Activated CD8-positive, alpha-beta T cell treated with anti-CD3 and anti-CD28 coated beads, Interleukin-2, amount 10 ng/mL, durations not matched to agents 7 days and 5 days (primary cell): Measurements from ENCODE around the gene PLA2G5. TPM values are rescaled to one million over a fixed set of nuclear protein-coding genes. Genes with fewer than 3 reads are reported as not detected.
A peak's percentile ranks its signal among the peaks of the same experiment; 100 is the strongest.

Experiments
- ATAC-seq: fragments of 150-1000 bp; cut with Tn5 transposase; one replicate; pipeline ENCODE4 v1.10.0; 2021; ENCODE audit warnings: moderate library complexity
- CTCF ChIA-PET: fragments of 350-600 bp; sonication (Branson Sonifier 250); formaldehyde crosslinking; loops from one replicate; lab custom pipeline; 2021; ENCODE audit warnings: antibody characterized with exemption; lab: Charles Lee
- POLR2A ChIA-PET: fragments of 350-600 bp; sonication (Branson Sonifier 250); formaldehyde crosslinking; loops from one replicate; lab custom pipeline; 2021; ENCODE audit warnings: antibody characterized with exemption; lab: Charles Lee
- DNase-seq: peaks from one replicate; pipeline ENCODE4 v3.0.0-alpha.2; 2020
- H3K27ac Mint-ChIP-seq: one replicate; pipeline ENCODE4 v1.8.0; 2021; ENCODE audit warnings: mild to moderate bottlenecking, mixed read lengths
- H3K27me3 Mint-ChIP-seq: one replicate; pipeline ENCODE4 v1.8.0; 2021; ENCODE audit warnings: low read depth, mixed read lengths
- H3K36me3 Mint-ChIP-seq: one replicate; pipeline ENCODE4 v1.8.0; 2021; ENCODE audit warnings: low read depth, mixed read lengths
- H3K4me1 Mint-ChIP-seq: one replicate; pipeline ENCODE4 v1.8.0; 2021; ENCODE audit warnings: low read depth, mixed read lengths
- H3K4me3 Mint-ChIP-seq: one replicate; pipeline ENCODE4 v1.8.0; 2021; ENCODE audit warnings: mild to moderate bottlenecking, mixed read lengths
- H3K9me3 Mint-ChIP-seq: one replicate; pipeline ENCODE4 v1.8.0; 2022; ENCODE audit warnings: mixed read lengths; ENCODE audit not compliant: insufficient read depth
- total RNA-seq, 2 experiments: library from RNA; stranded (reverse); gene quantifications; one replicate each; pipeline ENCODE4 v1.2.3, GENCODE V29; 2021

Gene PLA2G5
- total RNA-seq, 2 experiments from 2014 or later: not detected

DNA sequence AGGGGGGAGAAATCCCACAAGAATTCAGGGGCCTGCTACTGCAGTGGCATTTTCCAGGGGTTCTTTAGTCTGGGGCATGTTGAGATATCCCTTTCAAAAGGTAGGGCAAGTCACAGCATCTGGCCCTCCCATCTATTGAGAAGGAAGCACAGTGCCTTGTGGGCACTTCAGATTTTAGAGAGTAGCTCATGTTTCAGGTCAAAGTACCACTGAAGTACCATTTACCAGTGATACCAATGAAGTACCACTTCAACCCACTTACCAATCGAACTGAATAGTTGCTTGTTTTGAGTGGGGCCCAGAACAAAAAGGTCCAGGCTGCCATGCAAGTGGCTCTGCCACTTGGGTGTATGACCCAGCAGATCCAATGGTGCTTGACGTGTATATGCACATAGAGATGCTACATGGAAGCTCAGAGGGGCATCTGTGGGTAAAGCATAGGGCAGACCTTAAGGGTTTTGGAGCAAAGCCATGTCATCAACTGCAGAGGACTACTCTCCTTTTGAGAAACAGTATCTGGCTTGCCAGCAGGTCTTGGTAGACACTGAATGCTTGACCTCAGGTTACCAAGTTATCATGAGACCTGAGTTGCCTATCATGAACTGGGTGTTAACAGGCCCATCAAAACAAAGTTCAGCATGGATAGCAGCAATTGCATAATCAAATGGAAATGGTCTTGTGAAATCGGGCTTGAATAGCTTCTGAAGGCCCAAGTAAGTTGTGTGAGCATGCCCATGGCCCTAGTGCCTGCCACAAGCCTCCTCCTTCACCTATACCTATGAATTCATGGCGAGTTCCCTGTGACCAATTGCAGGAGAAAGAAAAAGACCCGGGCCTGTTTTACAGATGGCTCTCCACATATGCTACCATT lies 25.8 kb downstream of the PLA2G5 start:
- H3K27ac Mint-ChIP-seq: no peak overlapping the region
- H3K4me3 Mint-ChIP-seq: no peak overlapping the region
- CTCF ChIA-PET: interaction anchor here (1.6 kb wide), 1 partner anchor 56 kb away, joined by 3 read pairs; no protein-coding TSS in a partner anchor
- peaks cover 29% of the 10 kb centered on the region for H3K27me3 Mint-ChIP-seq
- H3K9me3 Mint-ChIP-seq: no peaks in the 10 kb centered on the region
- H3K36me3 Mint-ChIP-seq: no peaks in the 10 kb centered on the region
- DNase-seq (no peak), ATAC-seq (no peak)
- POLR2A ChIA-PET: no interaction called here
- H3K4me1 Mint-ChIP-seq: no peaks in the 10 kb centered on the region

DNA sequence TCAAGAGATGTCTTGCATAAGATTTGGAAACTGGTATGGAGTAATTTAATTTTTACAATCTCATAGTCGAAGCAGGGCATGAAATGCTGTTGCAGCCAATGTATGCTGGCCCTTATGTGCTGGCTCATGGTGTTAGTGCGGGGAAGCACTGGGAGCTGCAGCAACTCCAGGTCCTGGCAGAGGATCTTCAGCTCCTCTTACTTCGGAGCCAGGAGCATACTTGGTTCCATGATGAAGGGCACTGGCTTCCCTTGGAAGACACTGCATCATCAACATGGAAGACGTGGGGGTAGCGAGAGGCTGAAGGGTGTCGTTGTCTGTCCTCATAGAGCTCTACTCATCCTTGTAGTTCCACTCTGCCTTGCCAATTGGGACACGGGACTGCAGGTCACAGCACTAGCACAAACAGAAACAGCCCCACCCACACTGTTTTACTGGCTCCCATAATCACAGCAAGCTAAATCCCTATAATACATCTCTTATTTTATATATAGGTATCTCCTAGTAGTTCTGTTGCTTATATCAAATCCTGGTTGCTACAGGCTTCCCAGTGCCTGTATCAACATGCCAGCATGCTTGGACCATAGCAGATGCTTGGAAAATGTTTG lies 26.9 kb downstream of the PLA2G5 start:
- Mint-ChIP-seq H3K27ac (no peak overlapping the region), H3K4me1 (no peaks in the 10 kb centered on the region), H3K9me3 (no peaks in the 10 kb centered on the region), H3K4me3 (no peak overlapping the region), H3K27me3 (peaks cover 31% of the 10 kb centered on the region), H3K36me3 (no peaks in the 10 kb centered on the region)
- DNase-seq (no peak), ATAC-seq (no peak)
- CTCF ChIA-PET: interaction anchor here (0.9 kb wide), 1 partner anchor 99 kb away, joined by 3 read pairs; no protein-coding TSS in a partner anchor
- POLR2A ChIA-PET: no interaction called here

DNA sequence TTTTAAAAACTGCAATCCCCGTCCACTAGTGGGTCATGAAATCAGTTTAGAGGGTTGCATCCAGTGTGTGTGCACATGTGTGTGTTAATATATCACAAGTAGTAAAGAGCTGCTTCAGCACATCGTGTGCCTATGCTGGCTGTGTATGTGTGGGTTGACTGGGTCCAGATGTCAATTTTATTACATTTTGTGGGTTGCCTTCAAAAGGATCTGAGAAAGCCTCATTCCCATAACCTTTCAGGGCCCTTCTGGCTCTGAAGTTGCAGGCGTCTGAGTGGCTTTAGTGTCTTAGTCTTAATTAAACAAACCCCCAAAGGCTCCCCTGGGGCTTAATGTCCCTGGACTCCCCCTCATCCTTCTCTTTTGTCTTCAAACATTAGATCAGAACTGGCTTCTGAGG lies 29.5 kb downstream of the PLA2G5 start:
- Mint-ChIP-seq H3K9me3 (no peaks in the 10 kb centered on the region), H3K4me1 (no peaks in the 10 kb centered on the region), H3K36me3 (no peaks in the 10 kb centered on the region), H3K27ac (no peak overlapping the region), H3K4me3 (no peak overlapping the region), H3K27me3 (peaks cover 18% of the 10 kb centered on the region)
- ATAC-seq (no peak), DNase-seq (no peak)
- ChIA-PET CTCF (no interaction called here), POLR2A (no interaction called here)

DNA sequence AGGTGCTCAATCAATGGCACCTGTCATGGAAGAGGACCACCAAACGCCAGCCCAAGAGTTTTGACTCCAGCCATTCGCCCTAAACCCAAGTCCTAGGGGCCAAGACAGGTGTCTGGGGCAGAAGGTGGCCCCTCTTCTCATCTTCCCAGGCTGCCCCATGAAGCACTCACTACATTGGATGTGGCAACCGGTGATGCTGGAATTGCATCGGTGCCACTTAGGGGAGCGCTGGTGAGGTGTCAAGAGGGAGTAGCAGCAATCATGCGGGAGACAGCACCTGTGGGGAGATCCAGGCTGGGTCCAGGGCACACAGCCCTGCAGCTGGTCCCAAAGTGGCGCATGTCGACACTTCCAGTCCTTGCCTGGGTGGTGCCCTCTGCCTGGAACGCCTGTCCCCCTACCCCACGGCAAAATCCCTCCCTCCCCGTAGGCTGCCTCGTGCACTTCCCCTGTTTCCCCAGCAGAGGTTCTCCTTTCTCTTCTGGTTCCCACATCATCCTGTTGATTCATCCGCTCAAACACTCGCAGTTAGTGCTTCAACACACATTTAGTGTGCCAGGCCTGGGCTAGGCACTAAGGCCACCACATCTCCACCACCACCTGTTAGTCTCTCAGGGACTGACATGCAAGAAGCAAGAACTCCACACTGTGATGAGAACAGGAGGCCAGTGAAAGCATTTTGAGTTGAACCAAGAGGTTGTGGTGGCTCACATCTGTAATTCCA lies 30.8 kb downstream of the PLA2G5 start:
- ChIA-PET CTCF (interaction anchor here (2.2 kb wide), 1 partner anchor 50 kb away, joined by 8 read pairs; no protein-coding TSS in a partner anchor), POLR2A (no interaction called here)
- H3K36me3 Mint-ChIP-seq: no peaks in the 10 kb centered on the region
- peaks cover 17% of the 10 kb centered on the region for H3K27me3 Mint-ChIP-seq
- ATAC-seq (peak; percentile 30), DNase-seq (peak; percentile 44)
- no peak overlapping the region for H3K27ac Mint-ChIP-seq
- no peaks in the 10 kb centered on the region for H3K4me1 Mint-ChIP-seq
- H3K4me3 Mint-ChIP-seq: no peak overlapping the region
- H3K9me3 Mint-ChIP-seq: no peaks in the 10 kb centered on the region

DNA sequence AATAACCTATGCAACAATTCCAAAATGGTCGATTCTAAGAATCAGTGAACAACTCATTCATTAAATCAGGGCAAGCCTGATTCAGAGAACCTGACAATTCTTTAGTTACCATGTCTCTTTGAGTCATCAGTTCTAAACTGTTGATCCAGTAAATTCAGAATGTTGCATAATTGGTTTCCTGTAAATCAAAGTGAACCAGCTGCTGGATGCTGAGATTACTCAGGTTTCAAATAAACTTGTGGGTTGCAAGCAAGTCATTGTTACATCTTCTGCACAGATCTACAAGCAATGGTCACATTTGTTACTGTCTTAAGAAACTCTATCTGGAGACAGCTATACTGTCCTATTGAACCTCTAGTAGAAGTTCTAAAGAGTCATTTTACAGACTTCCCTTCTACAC lies 32.9 kb downstream of the PLA2G5 start:
- no peak for ATAC-seq

DNA sequence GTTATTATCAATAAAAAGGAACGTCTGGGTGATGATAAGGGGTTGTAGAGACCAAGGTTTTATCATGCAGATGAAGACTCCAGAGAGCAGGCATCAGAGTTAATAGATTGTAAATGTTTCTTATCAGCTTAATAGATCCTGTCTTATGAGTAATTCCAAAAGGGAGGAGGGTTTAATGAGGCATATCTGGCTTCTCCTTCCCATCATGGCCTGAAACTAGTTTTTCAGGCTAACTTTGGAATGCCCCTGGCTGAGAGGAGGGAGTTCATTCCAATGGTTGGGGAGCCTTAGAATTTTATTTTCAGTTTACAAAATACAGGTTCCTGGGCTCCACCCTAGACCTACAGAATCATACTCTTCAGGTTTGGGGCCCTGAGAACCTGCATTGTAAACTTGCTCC lies 35.9 kb downstream of the PLA2G5 start:
- Mint-ChIP-seq H3K4me3 (no peak overlapping the region), H3K27me3 (peaks cover 20% of the 10 kb centered on the region), H3K27ac (no peak overlapping the region), H3K9me3 (no peaks in the 10 kb centered on the region), H3K4me1 (no peaks in the 10 kb centered on the region), H3K36me3 (no peaks in the 10 kb centered on the region)
- ATAC-seq: no peak
- ChIA-PET POLR2A (no interaction called here), CTCF (no interaction called here)
- DNase-seq: no peak

More for the DNA sequence above, 32.9 kb downstream of the PLA2G5 start:
- Mint-ChIP-seq H3K9me3 (no peaks in the 10 kb centered on the region), H3K4me1 (no peaks in the 10 kb centered on the region), H3K27me3 (peaks cover 19% of the 10 kb centered on the region), H3K4me3 (no peak overlapping the region), H3K36me3 (no peaks in the 10 kb centered on the region), H3K27ac (no peak overlapping the region)
- ChIA-PET POLR2A (no interaction called here), CTCF (interaction anchor here (2.2 kb wide), 1 partner anchor 48 kb away, joined by 8 read pairs; no protein-coding TSS in a partner anchor)
- no peak for DNase-seq

DNA sequence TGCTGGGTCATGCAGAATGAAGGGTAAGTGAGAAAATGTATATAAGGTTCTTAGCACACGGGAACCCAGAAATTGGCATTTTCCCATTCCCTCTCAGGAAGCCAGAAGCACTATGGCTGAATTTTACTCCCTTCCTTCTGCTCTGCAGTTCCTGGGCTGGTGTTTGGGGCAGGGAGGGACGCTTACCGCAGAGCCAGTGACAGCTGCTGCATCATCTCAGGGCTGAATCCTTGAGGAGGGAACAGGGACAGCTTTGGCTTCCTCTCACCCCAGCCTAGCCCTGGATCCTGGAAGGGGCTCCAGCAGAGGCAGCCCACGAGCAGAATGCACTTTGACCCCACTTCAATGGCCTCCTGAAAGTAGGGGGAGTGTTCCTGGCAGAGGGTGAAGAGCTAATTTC lies 37.4 kb downstream of the PLA2G5 start:
- ATAC-seq (no peak), DNase-seq (no peak)
- Mint-ChIP-seq H3K27ac (no peak overlapping the region), H3K4me1 (no peaks in the 10 kb centered on the region), H3K27me3 (peaks cover 17% of the 10 kb centered on the region), H3K4me3 (no peak overlapping the region), H3K9me3 (no peaks in the 10 kb centered on the region), H3K36me3 (no peaks in the 10 kb centered on the region)
- CTCF ChIA-PET: no interaction called here
- POLR2A ChIA-PET: no interaction called here

DNA sequence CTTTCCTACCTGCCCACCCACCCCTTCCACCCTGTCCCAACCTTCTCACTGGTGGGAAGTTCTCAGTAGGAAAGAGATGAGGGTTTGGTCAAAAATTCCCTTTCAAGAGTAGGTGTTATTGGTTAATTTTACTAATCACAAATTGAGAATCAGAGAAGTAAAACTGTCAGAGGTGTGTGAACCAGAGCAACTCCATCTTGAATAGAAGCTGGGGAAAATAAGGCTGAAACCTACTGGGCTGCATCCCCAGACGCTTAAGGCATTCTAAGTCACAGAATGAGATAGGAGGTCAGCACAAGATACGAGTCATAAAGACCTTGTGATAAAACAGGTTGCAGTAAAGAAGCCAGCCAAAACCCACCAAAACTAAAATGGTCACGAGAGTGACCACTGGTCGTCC lies 37.8 kb downstream of the PLA2G5 start:
- no peaks in the 10 kb centered on the region for H3K36me3 Mint-ChIP-seq
- H3K27ac Mint-ChIP-seq: no peak overlapping the region
- DNase-seq (no peak), ATAC-seq (no peak)
- no peaks in the 10 kb centered on the region for H3K4me1 Mint-ChIP-seq
- H3K27me3 Mint-ChIP-seq: peaks cover 17% of the 10 kb centered on the region
- POLR2A ChIA-PET: no interaction called here
- no peaks in the 10 kb centered on the region for H3K9me3 Mint-ChIP-seq
- CTCF ChIA-PET: no interaction called here
- H3K4me3 Mint-ChIP-seq: no peak overlapping the region

DNA sequence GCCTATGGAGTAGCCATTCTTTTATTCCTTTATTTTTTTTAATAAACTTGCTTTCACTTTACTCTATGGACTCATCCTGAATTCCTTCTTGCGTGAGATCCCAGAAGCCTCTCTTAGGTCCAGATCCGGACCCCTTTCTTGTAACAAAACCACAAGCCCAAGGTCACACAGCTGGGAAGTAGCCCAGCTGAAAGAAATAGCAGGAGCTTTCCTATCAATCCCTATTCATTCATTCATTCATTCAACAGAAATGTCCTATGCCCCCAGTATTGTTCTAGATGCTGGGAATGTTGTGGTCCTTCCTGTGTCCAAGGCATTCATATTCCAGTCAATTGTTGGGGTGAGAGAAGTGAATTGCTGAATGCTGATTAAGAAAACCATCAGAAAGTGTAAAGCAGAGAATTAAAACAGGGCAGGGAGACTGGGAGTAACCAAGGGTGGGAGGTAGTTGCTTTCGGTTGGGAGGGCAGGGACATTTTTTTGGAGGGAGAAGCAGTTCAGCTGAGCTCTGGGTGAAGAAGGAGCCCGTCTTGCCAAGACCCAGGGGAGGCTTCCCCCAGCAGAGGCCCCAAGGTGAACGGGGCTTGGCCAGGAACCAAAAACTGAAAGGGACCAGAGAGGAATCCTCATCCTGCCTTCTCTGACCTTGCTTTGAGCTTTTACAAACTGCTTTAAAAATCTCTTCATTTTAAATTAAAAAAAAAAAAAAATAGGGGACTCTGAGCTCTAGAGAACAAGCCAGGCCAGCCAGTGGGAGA lies 38.6 kb downstream of the PLA2G5 start:
- POLR2A ChIA-PET: no interaction called here
- no peaks in the 10 kb centered on the region for H3K36me3 Mint-ChIP-seq
- DNase-seq (no peak), ATAC-seq (no peak)
- peaks cover 16% of the 10 kb centered on the region for H3K27me3 Mint-ChIP-seq
- CTCF ChIA-PET: no interaction called here
- H3K4me1 Mint-ChIP-seq: no peaks in the 10 kb centered on the region
- H3K9me3 Mint-ChIP-seq: no peaks in the 10 kb centered on the region
- no peak overlapping the region for H3K27ac Mint-ChIP-seq
- no peak overlapping the region for H3K4me3 Mint-ChIP-seq

DNA sequence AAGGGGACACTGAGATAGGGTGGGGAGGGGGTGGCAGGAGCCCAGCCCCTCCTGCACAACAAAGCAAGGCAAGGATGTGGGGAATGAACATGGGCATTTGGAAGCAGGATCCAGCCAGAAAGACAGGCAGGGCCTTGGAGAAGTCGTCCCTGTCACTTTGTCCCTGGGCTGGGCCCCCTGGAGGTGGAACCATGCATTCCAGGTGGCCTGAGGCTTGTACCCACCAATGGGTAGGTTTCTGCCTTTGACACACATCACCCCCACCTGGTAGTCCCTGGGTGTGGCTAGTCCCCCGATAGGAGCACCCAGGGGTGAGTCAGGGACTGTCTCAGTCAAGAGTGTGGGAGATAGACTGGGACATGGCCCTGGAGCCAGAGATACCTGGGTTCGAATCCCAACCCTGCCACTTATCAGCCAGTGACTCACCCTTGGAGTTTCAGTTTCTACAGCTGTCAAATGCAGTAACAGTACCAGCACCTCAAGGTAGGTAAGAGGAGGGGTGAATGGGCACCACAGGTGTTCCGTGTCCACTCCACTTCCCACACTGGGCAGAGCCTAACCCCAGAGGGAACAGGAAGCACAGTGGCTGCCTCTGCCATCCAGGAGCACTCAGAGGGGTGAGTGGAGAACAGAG lies 39.3 kb downstream of the PLA2G5 start:
- CTCF ChIA-PET: no interaction called here
- DNase-seq: no peak
- H3K4me3 Mint-ChIP-seq: no peak overlapping the region
- H3K9me3 Mint-ChIP-seq: no peaks in the 10 kb centered on the region
- H3K27ac Mint-ChIP-seq: no peak overlapping the region
- no peaks in the 10 kb centered on the region for H3K36me3 Mint-ChIP-seq
- H3K27me3 Mint-ChIP-seq: peaks cover 16% of the 10 kb centered on the region
- POLR2A ChIA-PET: no interaction called here
- H3K4me1 Mint-ChIP-seq: no peaks in the 10 kb centered on the region
- no peak for ATAC-seq

DNA sequence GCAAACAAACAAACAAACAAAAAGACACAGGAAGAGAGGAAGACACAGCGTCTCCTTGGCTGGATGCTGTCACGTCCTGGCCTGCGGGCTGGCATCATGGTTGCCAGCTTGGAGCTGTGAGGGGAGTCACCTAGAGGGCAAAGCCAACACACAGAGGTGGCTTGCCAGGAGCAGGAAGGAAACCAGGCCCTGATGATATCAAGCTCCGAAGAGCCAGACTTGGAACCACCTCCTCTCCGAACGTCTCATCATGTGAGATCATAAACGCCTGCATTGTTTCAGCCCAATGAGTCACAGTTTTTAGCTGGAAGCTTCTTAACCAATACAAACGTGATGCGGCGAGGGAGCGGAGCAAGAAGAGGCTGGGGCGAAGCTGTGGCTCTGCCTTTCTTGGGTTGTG lies 40.7 kb downstream of the PLA2G5 start:
- ChIA-PET POLR2A (no interaction called here), CTCF (no interaction called here)
- no peaks in the 10 kb centered on the region for H3K9me3 Mint-ChIP-seq
- no peak overlapping the region for H3K4me3 Mint-ChIP-seq
- no peak overlapping the region for H3K27ac Mint-ChIP-seq
- no peaks in the 10 kb centered on the region for H3K36me3 Mint-ChIP-seq
- ATAC-seq (no peak), DNase-seq (no peak)
- H3K27me3 Mint-ChIP-seq: peaks cover 10% of the 10 kb centered on the region
- no peaks in the 10 kb centered on the region for H3K4me1 Mint-ChIP-seq
